Raji (cell line): ENCODE data around the gene RAB11FIP5.

ENCODE experiments used
- POLR2A ChIP-seq: IDR thresholded peaks from 2 replicates; pipeline ENCODE4 v1.6.1; 2011; ENCODE audit warnings: low read depth, low read length, control low read depth; ENCODE audit not compliant: insufficient read depth

Gene RAB11FIP5

DNA sequence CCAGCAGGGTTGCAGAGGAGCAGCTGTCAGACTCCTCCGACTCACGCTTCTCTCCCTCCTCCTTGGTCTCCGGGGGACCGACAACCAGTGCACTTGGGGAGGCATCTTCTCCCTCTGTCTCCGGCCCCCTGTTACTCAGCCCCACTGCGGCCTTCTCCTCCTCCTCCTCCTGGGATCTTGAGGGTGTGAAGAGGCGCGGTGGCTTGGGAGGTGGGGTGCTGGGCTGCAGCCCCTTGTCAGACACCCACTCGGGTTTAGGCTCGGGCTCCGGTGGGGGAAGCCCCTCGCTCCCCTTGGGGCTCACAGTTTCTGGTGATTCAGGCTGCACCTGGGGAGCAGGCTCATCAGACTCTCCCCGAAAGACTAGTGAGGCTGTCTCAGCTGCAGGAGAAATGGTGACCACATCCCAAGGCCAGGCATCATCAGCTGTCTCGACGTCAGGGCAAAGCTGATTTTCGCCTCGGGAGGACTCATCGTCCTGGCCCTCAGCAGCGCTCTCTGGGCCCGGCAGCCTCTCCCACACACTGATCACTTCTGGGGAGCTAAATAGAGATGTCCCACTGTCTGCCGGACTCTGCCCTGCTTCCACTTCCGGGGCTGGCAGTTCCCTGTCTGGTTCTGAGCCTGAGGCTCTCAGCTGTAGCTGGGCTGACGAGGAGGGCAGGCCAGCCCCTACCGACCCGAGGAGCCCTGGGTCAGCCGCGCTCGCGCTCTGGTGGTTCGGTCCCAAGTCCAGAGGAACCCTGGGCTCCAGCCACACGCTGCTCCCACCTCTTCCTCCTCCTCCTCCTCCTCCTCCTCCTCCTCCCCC lies 32.2 kb downstream of the RAB11FIP5 start:
- no peak for TF ChIP-seq POLR2A

DNA sequence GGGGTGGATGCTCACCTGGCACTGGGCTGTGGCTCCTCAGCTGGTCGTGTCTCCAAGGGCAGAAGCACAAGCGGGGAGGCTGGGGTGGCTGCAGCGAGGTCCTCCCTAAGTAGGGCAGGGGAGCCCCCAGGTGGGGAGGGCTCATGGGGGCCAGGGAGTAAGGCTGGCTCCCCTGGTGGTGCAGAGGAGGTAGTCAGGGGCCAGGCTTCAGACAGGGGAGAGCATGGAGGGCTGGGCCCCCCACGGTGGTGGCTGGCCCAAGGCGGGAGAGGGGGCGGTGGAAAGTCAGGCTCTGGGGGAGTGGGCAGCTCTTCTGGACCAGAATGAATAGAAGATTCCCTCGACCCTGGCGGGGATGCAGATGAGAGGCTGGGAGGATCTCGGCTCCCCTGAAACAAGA lies 33.1 kb downstream of the RAB11FIP5 start:
- TF ChIP-seq POLR2A = no peak

GRCh38 chr2:73078457-73079411 lies 34.0 kb downstream of the RAB11FIP5 start:
- no peak for TF ChIP-seq POLR2A

GRCh38 chr2:73077424-73077795 lies 35.3 kb downstream of the RAB11FIP5 start:
- no peak for TF ChIP-seq POLR2A

- no peak for TF ChIP-seq POLR2A
Observed at GRCh38 chr2:73076701-73077423, 35.9 kb downstream of the RAB11FIP5 start.

DNA sequence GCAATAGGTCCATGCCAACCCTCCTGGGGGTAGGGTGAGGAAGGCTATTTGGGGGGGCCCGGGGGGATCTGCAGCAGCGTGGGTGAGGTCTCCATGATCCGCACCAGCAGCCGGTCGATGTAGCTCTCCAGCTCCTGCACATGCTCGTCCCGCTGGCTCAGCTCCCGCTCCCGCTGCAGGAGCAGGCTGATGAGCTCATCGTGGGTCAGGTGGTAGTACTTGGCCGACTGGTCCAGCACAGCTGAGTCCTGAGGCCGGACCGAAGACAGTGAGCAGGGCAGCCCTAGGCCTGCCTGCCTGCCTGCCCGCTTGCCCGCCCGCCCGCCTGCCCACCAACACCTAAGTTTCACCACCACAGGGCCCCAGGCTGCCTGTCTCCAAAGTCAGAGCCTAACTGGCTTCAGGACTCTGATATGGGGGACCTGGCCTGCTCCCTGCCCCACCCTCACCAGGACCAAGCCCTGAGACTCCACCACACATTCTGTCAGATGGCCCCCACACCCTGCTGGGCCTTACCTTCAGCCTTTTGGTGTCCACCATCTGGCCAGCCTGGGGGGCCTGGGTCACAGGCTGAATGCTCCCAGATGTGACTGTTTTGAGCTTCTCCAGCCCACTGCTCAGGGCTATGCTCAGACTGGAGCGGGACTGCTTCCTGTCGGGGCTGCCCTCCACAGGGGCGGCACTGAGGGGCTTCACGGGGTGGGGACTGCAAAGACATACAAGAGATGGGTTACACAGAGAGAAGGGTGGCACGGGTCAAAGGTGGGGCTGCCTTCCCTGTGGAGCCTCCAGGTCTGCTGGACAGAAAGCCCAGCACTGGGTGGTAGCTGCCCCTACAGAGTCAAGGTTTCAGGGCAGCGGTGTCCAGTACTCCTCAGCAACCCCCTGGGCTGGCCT lies 37.0 kb downstream of the RAB11FIP5 start:
- no peak for TF ChIP-seq POLR2A

DNA sequence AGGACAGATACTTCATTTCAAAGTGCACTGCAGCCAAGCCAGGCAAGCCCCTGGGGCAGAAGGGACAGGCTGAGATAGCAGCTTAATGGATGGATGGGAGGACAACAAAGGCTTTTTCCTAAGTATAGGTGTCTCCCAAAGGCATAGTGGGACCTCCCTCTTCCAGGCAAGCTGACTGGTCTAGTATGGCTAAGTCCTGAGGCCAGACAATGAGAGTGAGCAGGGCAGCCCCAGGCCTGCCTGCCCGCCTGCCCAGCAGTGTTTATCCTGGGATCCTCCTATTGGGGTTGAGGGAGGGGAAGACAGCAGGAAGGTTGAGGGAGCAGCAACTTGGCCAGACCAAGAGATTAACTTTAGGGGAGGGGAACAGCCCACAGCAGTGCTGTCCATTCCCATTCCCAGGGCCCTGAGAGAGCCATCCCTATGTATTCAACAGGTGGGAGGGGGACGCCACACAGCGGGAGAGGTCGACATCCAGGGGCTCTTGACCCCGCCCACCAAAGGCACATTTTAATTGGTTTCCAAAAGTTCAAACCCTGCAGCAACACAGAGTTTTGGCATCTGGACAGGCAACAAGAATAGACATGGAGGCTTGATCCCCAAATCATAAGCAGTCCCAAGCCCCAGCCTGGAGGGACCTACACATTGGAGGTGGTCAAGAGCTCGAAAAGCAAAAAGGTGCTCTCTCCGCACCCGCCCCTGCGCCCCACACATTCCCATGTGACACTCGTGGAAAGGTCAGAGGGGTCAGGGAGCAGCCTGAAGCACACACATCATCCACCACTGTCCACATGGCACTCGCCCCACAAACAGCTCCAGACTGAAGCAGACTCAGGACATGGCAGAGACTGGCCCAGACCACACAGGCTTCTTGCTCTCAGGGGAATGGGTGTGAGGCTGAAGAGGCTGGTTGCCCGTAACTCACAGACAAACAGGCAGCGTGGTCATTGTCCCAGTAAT lies 38.4 kb downstream of the RAB11FIP5 start:
- TF ChIP-seq POLR2A = no peak

- TF ChIP-seq POLR2A = no peak
Observed at GRCh38 chr2:73072416-73072815, 40.3 kb downstream of the RAB11FIP5 start.

GRCh38 chr2:73072129-73072395 lies 40.7 kb downstream of the RAB11FIP5 start:
- TF ChIP-seq POLR2A = no peak

DNA sequence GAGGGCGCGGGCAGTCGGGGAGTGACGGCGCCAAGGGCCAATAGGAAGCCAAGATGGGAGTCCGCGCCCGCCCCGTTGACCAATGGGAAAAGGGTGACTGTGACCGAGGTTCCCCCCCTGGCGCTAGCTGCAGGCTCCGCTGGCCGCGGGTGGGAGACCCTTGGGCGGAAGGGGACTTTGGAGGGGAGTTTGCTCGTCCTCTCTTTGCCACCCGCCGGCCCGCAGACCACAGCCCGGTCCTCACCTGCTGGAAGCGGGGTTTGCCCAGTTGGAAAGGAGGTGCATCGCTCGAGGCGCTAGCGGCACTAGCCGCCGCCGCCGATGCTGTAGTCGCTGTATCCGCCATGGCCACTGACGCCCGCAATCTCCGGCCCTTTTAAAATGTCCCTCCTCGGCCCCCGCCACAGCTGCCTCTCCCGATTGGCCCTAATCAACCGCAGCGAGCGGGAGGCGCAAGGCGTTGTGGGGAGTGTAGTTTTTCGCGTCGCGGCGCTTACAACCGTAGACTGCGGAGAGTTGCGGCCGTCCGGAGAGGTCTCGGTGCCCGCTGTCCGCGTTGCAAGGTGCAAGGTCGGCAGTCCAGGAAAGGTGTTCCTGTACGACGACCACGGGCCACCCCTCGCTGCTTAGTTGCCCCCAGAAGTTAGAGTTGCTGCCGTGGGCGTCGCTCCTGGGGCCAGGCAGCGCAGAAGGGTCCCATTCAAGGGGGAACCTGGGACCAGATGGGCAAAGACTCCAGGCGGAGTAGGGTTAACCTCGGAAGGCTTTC lies 41.2 kb downstream of the RAB11FIP5 start, which contains the start of gene SFXN5:
TSS of gene SFXN5 (minus strand) at position 353 of the 769 bp plus-strand sequence. CDS start at position 346, 7 bp downstream.
- TF ChIP-seq POLR2A = peak; percentile 67

GRCh38 chr2:73070643-73071359 lies 41.9 kb downstream of the RAB11FIP5 start:
- TF ChIP-seq POLR2A = no peak

GRCh38 chr2:73069855-73070642 lies 42.7 kb downstream of the RAB11FIP5 start:
- no peak for TF ChIP-seq POLR2A
